Endothelial cell of umbilical vein (primary cell): ENCODE measurements around the gene GRM5. TPM values are rescaled to one million over a fixed set of nuclear protein-coding genes. Genes with fewer than 3 reads are reported as not detected.

Experiments
- BruUV-seq: library from RNA; stranded (reverse); fragments of 400-500 nt; replicated peaks from 2 replicates; lab custom pipeline; 2021; lab: Mats Ljungman, UMichigan
- CTCF ChIA-PET: fragments of 300-600, 350-600 bp; sonication (Branson Sonifier 250); formaldehyde crosslinking; loops from one replicate; lab custom pipeline; 2021; ENCODE audit warnings: antibody characterized with exemption, inconsistent platforms; lab: Charles Lee
- POLR2A ChIA-PET: fragments of 300-600, 350-600 bp; sonication (Branson Sonifier 250); formaldehyde crosslinking; loops from one replicate; lab custom pipeline; 2021; ENCODE audit warnings: antibody characterized with exemption, inconsistent platforms; lab: Charles Lee
- DNase-seq: peaks from one replicate; pipeline ENCODE4 v3.0.0-alpha.2; 2011; ENCODE audit warnings: low read depth, low spot score
- FAIRE-seq: peaks from 2 replicates; lab custom pipeline; 2011; peaks lifted over from hg19 to GRCh38; lab: Jason Lieb, UNC
- H2AFZ ChIP-seq: 2 replicates; pipeline ENCODE4 v1.6.0; 2012; ENCODE audit warnings: low read depth, low read length, control low read depth, inconsistent platforms
- H3K27ac ChIP-seq: 2 replicates; pipeline ENCODE4 v1.5.1; 2011; ENCODE audit warnings: low read depth, mild to moderate bottlenecking, control low read depth, low read length, moderate library complexity; ENCODE audit not compliant: insufficient read depth
- H3K27me3 ChIP-seq, 2 experiments: 2 replicates each; pipeline versions ENCODE4 v1.6.0 to v1.6.1; 2011; ENCODE audit warnings: low read length in 2 of 2, mixed read lengths in 1 of 2; ENCODE audit not compliant: control insufficient read depth in 2 of 2, insufficient read depth in 2 of 2
- H3K36me3 ChIP-seq, 2 experiments: 2 replicates in 1 of 2; 3 replicates in 1 of 2; pipeline ENCODE4 v1.5.1; 2011; ENCODE audit warnings: low read length in 2 of 2, mild to moderate bottlenecking in 1 of 2, moderate library complexity in 1 of 2; ENCODE audit not compliant: control insufficient read depth in 2 of 2, insufficient read depth in 2 of 2; ENCODE audit errors: extremely low read depth in 1 of 2
- H3K4me1 ChIP-seq: 3 replicates; pipeline ENCODE4 v1.5.1; 2011; ENCODE audit warnings: mild to moderate bottlenecking, low read length; ENCODE audit not compliant: control insufficient read depth, insufficient read depth; ENCODE audit errors: extremely low read depth
- H3K4me2 ChIP-seq: 2 replicates; pipeline ENCODE4 v1.6.1; 2011; ENCODE audit warnings: low read length, control low read depth, mixed read lengths; ENCODE audit not compliant: insufficient read depth
- H3K4me3 ChIP-seq, 3 experiments: fragments of 200-600 bp in 1 of 3; sonication (generic), shearing (Covaris generic) in 1 of 3; replicated peaks in 1 of 3; 2 replicates each; pipeline ENCODE4 v1.5.1; 2011 to 2016; ENCODE audit warnings: control low read depth in 3 of 3, low read length in 3 of 3, mild to moderate bottlenecking in 2 of 3, inconsistent platforms in 1 of 3, low read depth in 1 of 3, moderate library complexity in 1 of 3; ENCODE audit not compliant: insufficient read depth in 1 of 3
- H3K79me2 ChIP-seq: 2 replicates; pipeline ENCODE4 v1.6.0; 2012; ENCODE audit warnings: low read length, inconsistent platforms; ENCODE audit not compliant: control insufficient read depth, insufficient read depth
- H3K9ac ChIP-seq: replicated peaks from 2 replicates; pipeline ENCODE3; 2011; ENCODE audit warnings: low read length, control low read depth; ENCODE audit not compliant: insufficient read depth; ENCODE audit errors: extremely low read depth
- H3K9me1 ChIP-seq: replicated peaks from 3 replicates; pipeline ENCODE4 v1.6.0; 2011; ENCODE audit warnings: mild to moderate bottlenecking, low read length; ENCODE audit not compliant: control insufficient read depth, insufficient read depth; ENCODE audit errors: extremely low read depth
- H3K9me3 ChIP-seq: replicated peaks from 2 replicates; pipeline ENCODE4 v1.5.1; 2012; ENCODE audit warnings: low read length, inconsistent platforms; ENCODE audit not compliant: control insufficient read depth, insufficient read depth
- H4K20me1 ChIP-seq: replicated peaks from 2 replicates; pipeline ENCODE3; 2011; ENCODE audit warnings: mild to moderate bottlenecking, low read length; ENCODE audit not compliant: control insufficient read depth, insufficient read depth; ENCODE audit errors: extremely low read depth
- EZH2 ChIP-seq: IDR thresholded peaks from 2 replicates; pipeline ENCODE4 v1.6.1; 2012; ENCODE audit warnings: borderline replicate concordance, low read depth, mild to moderate bottlenecking, moderate library complexity, low read length, inconsistent platforms; ENCODE audit not compliant: severe bottlenecking
- FOS ChIP-seq: IDR thresholded peaks from 2 replicates; pipeline ENCODE4 v1.6.1; 2011; ENCODE audit warnings: mild to moderate bottlenecking, low read length, moderate library complexity, borderline replicate concordance; ENCODE audit not compliant: insufficient read depth
- GATA2 ChIP-seq: IDR thresholded peaks from 2 replicates; pipeline ENCODE4 v1.7.0; 2011; ENCODE audit warnings: low read depth, mild to moderate bottlenecking, moderate library complexity, mixed read lengths, low read length; ENCODE audit not compliant: insufficient read length, insufficient read depth
- JUN ChIP-seq: IDR thresholded peaks from 2 replicates; pipeline ENCODE4 v1.6.1; 2011; ENCODE audit warnings: borderline replicate concordance, low read depth; ENCODE audit not compliant: insufficient read length, insufficient read depth
- MYC ChIP-seq: IDR thresholded peaks from one replicate; pipeline ENCODE4 v1.6.1; 2011; ENCODE audit warnings: mild to moderate bottlenecking, low read depth, low read length
- POLR2A ChIP-seq: IDR thresholded peaks from 2 replicates; pipeline ENCODE4 v1.6.1; 2012; ENCODE audit warnings: low read depth, mild to moderate bottlenecking, control low read depth, low read length
- POLR2AphosphoS5 ChIP-seq: IDR thresholded peaks from 2 replicates; pipeline ENCODE4 v1.6.1; 2012; ENCODE audit warnings: low read depth, mild to moderate bottlenecking, control low read depth, low read length, moderate library complexity; ENCODE audit not compliant: insufficient read depth
- dilution Hi-C: fragments of 300-500 bp; cut with MboI; formaldehyde crosslinking; loops from one replicate; pipeline ENCODE4 v1.15.0; 2019; ENCODE audit warnings: low sequenced_read_pairs; ENCODE audit not compliant: extremely low pct_ligation_motif_present
- intact Hi-C: fragments of 100-400 bp; cut with micrococcal nuclease; formaldehyde crosslinking; loops from one replicate; pipeline ENCODE4 v1.10.0; 2022
- polyA plus RNA-seq, 4 experiments: library from polyadenylated mRNA; depleted of rRNA in 3 of 4; stranded (reverse) in 3 of 4; unstranded in 1 of 4; fragments of >200 nt; gene quantifications; 2 replicates each; pipeline versions ENCODE4 v1.2.1 to v1.2.3, GENCODE V29; 2011 to 2012; ENCODE audit warnings: missing spikeins in 1 of 4
- total RNA-seq: library from RNA; stranded (reverse); gene quantifications from 2 replicates; pipeline ENCODE4 v1.2.3, GENCODE V29; 2021
- TF ChIP-seq, protein P1 (sequence below), 2 donors: IDR thresholded peaks; 1 replicate in 1 of 2; 2 replicates in 1 of 2; pipeline ENCODE4 v1.5.1; 2011; ENCODE audit warnings: low read length in 2 of 2, mild to moderate bottlenecking in 2 of 2, moderate library complexity in 2 of 2, control low read depth in 1 of 2, inconsistent platforms in 1 of 2, low read depth in 1 of 2; ENCODE audit not compliant: insufficient read depth in 1 of 2; ENCODE audit errors: extremely low read depth in 1 of 2
- TF ChIP-seq, protein P2 (sequence below): IDR thresholded peaks from 2 replicates; pipeline ENCODE4 v1.6.1; 2011; ENCODE audit not compliant: insufficient read depth, insufficient read length

The GRM5 gene
- total and polyA plus RNA-seq, 2 donors (not counting 3 experiments of a cell fraction or from before 2014, with no cell fraction given), result 0.10 to 0.11 TPM

DNA sequence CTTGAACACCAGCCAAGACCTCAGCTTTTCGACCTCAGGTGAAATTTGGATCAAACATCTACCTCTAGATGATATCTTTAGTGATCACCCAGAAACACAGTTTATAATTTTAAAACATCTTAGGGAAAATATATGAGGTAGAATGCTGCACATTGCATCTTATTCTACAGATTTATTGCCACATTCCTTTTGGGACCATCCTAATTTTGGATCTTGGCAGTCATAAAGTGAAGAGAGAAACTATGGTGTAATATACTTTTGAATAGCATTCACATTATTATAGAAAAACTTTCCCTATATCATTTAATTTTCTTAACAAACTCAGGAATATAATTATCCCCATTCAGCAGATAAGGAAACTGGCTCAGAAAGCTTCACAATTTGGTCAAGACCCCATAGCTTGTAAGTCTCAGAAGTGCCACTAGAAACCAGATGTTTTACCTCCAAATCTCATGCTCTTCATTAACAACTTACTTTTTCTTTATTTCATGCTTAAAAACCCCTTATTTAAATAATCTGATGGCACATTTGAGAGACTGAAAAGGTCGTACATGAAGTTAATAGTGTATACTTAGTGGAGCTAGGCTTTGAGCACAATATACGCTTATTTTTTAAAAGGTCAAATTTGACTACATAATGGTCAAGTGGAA is 529.0 kb downstream of the GRM5 start:
- Histone ChIP-seq H3K9ac (peak overlapping the region; percentile 72), H3K27ac (peak overlapping the region; percentile 88), H3K27me3 (no peaks in the 10 kb centered on the region), H2AFZ (no peak overlapping the region), H4K20me1 (no peaks in the 10 kb centered on the region), H3K4me3 (no peak overlapping the region), H3K36me3 (no peaks in the 10 kb centered on the region), H3K79me2 (no peaks in the 10 kb centered on the region), H3K4me1 (peaks cover 37% of the 10 kb centered on the region), H3K9me3 (no peaks in the 10 kb centered on the region), H3K9me1 (no peaks in the 10 kb centered on the region), H3K4me2 (peak overlapping the region; percentile 83)
- ChIA-PET CTCF (interaction anchor here (1.0 to 4.2 kb wide), 8 partner anchors 8 to 520 kb away, joined by 3 to 27 read pairs (median 4); no protein-coding TSS in a partner anchor), POLR2A (interaction anchor here (0.5 to 1.0 kb wide), 3 partner anchors 18 to 200 kb away, joined by 3 to 5 read pairs (median 4); no protein-coding TSS in a partner anchor)
- DNase-seq (no peak), FAIRE-seq (no peak)
- no TSS peak for BruUV-seq
- dilution Hi-C loops (no loop called here), intact Hi-C loops (loop anchor here (1.0 to 5.0 kb wide), 5 partner anchors 19 to 254 kb away; partner anchors contain the start of gene CTSC)
- TF ChIP-seq, protein P1, sequence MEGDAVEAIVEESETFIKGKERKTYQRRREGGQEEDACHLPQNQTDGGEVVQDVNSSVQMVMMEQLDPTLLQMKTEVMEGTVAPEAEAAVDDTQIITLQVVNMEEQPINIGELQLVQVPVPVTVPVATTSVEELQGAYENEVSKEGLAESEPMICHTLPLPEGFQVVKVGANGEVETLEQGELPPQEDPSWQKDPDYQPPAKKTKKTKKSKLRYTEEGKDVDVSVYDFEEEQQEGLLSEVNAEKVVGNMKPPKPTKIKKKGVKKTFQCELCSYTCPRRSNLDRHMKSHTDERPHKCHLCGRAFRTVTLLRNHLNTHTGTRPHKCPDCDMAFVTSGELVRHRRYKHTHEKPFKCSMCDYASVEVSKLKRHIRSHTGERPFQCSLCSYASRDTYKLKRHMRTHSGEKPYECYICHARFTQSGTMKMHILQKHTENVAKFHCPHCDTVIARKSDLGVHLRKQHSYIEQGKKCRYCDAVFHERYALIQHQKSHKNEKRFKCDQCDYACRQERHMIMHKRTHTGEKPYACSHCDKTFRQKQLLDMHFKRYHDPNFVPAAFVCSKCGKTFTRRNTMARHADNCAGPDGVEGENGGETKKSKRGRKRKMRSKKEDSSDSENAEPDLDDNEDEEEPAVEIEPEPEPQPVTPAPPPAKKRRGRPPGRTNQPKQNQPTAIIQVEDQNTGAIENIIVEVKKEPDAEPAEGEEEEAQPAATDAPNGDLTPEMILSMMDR (IDR thresholded peaks at IDR 0.05; ENCODE audit: extremely low read depth in 1 of 2, insufficient read depth in 1 of 2, low read depth in 1 of 2, low read length in 2 of 2), result no peak
- TF ChIP-seq FOS (no peak), JUN (no peak), POLR2A (no peak), MYC (no peak), EZH2 (no peak), GATA2 (no peak), POLR2AphosphoS5 (no peak)
- TF ChIP-seq, protein P2, sequence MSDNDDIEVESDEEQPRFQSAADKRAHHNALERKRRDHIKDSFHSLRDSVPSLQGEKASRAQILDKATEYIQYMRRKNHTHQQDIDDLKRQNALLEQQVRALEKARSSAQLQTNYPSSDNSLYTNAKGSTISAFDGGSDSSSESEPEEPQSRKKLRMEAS, result no peak
